ENCODE data around the gene DDX49.
"Not testable (repeated sequence)": the region's sequence is repeated elsewhere in the genome, so short reads cannot be mapped to it uniquely, and the experiment has no call there.

- TF ChIP-seq EZH2 (IDR thresholded peaks at IDR 0.05; ENCODE audit: insufficient read depth, poor library complexity, severe bottlenecking); EZH2phosphoT487 (IDR thresholded peaks at IDR 0.05; ENCODE audit: insufficient read depth, low read depth): not testable (repeated sequence)
These were observed 33.0 kb downstream of the DDX49 start for GRCh38 chr19:18952364-18953003.

Measured in GM23248 (cell line).